Brain microvascular endothelial cell (primary cell): ENCODE results near the gene WDHD1.

ENCODE experiments used
- DNase-seq: peaks from one replicate; pipeline ENCODE4 v3.0.0-alpha.2; 2020
- H3K27ac ChIP-seq: fragments of 250-450 bp; sonication (Bioruptor Pico); 2 replicates; pipeline ENCODE4 v1.5.1; 2020; ENCODE audit warnings: mild to moderate bottlenecking, moderate library complexity
- H3K27me3 ChIP-seq: fragments of 250-450 bp; sonication (Bioruptor Pico); replicated peaks from 2 replicates; pipeline ENCODE4 v1.5.1; 2020; ENCODE audit warnings: mild to moderate bottlenecking
- H3K36me3 ChIP-seq: fragments of 250-450 bp; sonication (Bioruptor Pico); replicated peaks from 2 replicates; pipeline ENCODE4 v1.5.1; 2020; ENCODE audit warnings: mild to moderate bottlenecking
- H3K4me3 ChIP-seq: 2 replicates; pipeline ENCODE4 v1.5.1; 2011; ENCODE audit warnings: low read depth, mild to moderate bottlenecking, control low read depth, low read length, moderate library complexity
- CTCF ChIP-seq: IDR thresholded peaks from 2 replicates; pipeline ENCODE4 v1.5.1; 2011; ENCODE audit warnings: low read depth, mild to moderate bottlenecking, moderate library complexity, low read length, control low read depth, inconsistent platforms; ENCODE audit errors: missing control alignments
- in situ Hi-C: cut with HindIII; loops from 2 replicates; pipeline ENCODE4 v1.10.0; 2017; ENCODE audit warnings: low sequenced_read_pairs, low pct_ligation_motif_present

The WDHD1 gene

GRCh38 chr14:55059333-55059732 lies 32.4 kb upstream of the WDHD1 start:
- Histone ChIP-seq H3K36me3 (peaks cover 24% of the 10 kb centered on the region), H3K27ac (no peak overlapping the region), H3K4me3 (no peak overlapping the region), H3K27me3 (no peaks in the 10 kb centered on the region)
- no peak for TF ChIP-seq CTCF
- in situ Hi-C loops: no loop called here
- DNase-seq: no peak

DNA sequence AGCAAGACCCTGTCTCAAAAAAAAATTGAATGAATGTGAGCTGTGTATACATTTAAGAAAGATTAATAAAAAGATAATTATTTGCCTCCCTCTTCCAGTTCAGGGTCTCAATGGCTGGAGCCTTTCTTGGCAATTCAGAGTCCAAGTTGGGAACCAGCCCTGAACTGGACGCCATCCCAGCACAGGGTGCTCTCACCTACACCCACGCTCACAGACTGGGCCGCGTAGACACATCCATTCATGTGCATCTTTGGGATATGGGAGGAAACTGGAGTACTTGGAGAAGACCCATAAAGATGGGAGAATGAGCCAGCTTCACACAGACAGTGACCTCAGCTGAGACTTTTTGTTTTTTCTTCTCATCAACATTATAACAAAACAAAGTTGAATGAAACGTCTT lies 31.0 kb upstream of the WDHD1 start:
- H3K36me3 ChIP-seq: peaks cover 18% of the 10 kb centered on the region
- no peak overlapping the region for H3K27ac ChIP-seq
- H3K27me3 ChIP-seq: no peaks in the 10 kb centered on the region
- no peak overlapping the region for H3K4me3 ChIP-seq
- no peak for DNase-seq
- in situ Hi-C loops: no loop called here
- no peak for TF ChIP-seq CTCF

GRCh38 chr14:55054098-55054497 lies 27.2 kb upstream of the WDHD1 start:
- Histone ChIP-seq H3K4me3 (no peak overlapping the region), H3K36me3 (peaks cover 12% of the 10 kb centered on the region), H3K27ac (no peak overlapping the region), H3K27me3 (no peaks in the 10 kb centered on the region)
- no peak for DNase-seq
- in situ Hi-C loops: no loop called here
- TF ChIP-seq CTCF: no peak

- Histone ChIP-seq H3K27me3 (no peaks in the 10 kb centered on the region), H3K4me3 (no peak overlapping the region), H3K36me3 (peaks cover 12% of the 10 kb centered on the region), H3K27ac (no peak overlapping the region)
- no peak for TF ChIP-seq CTCF
- in situ Hi-C loops: no loop called here
- no peak for DNase-seq
Observed at GRCh38 chr14:55053500-55053899, 26.6 kb upstream of the WDHD1 start.

GRCh38 chr14:55053018-55053417 lies 26.1 kb upstream of the WDHD1 start:
- in situ Hi-C loops: no loop called here
- no peak for DNase-seq
- TF ChIP-seq CTCF: no peak
- H3K27ac ChIP-seq: peak overlapping the region; percentile 100
- H3K4me3 ChIP-seq: peak overlapping the region; percentile 98
- H3K36me3 ChIP-seq: peaks cover 8% of the 10 kb centered on the region
- H3K27me3 ChIP-seq: no peaks in the 10 kb centered on the region

DNA sequence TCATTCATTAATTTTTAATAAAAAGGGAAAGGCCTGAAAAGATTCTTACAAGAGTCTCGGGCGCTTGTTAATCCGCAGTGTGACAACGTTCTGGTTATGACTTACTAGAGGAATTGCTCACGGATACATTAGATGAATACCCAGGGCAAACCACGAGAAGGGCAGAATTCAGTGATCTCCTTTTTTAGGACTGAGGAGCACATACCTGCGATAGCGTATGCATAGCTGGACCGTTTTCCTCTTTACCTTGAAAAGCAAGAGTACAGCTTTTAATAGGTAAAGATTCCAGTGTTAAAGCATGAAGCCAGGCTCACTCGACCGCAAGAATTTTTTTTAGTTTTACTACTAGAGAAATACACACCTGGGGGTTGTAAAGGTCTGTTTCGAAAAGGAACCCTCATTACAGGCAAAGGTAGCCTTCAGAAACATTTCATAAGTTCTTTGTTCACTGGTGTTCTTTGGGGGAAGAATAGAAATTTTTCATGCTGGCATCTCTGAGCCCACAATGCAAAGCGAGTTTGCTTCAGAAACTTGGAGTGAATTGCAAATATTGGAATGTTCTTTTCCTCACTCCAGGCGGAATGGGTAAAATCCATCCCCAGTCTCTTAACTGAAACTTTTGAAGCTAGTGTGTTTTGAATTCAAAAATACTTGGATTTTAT lies 25.5 kb upstream of the WDHD1 start:
- no peaks in the 10 kb centered on the region for H3K27me3 ChIP-seq

More for the DNA sequence above, 25.5 kb upstream of the WDHD1 start:
- in situ Hi-C loops: no loop called here
- peaks cover 8% of the 10 kb centered on the region for H3K36me3 ChIP-seq
- peak overlapping the region; percentile 98 for H3K4me3 ChIP-seq
- TF ChIP-seq CTCF: no peak
- DNase-seq: no peak
- H3K27ac ChIP-seq: peak overlapping the region; percentile 100
